Suprapubic skin (tissue), 4 donors: ENCODE data around the gene SEMA5B. TPM values are rescaled to one million over a fixed set of nuclear protein-coding genes. Genes with fewer than 3 reads are reported as not detected.

Experiments
- DNase-seq, 2 donors: peaks; one replicate each; pipeline ENCODE4 v3.0.0-alpha.2; 2019; ENCODE audit warnings: low spot score in 2 of 2
- H3K27ac ChIP-seq: fragments of 200-600 bp; sonication (generic); one replicate; pipeline ENCODE4 v1.5.1; 2019
- H3K27me3 ChIP-seq: fragments of 200-600 bp; sonication (generic); one replicate; pipeline ENCODE4 v1.5.1; 2019
- H3K36me3 ChIP-seq: fragments of 200-600 bp; sonication (generic); one replicate; pipeline ENCODE4 v1.5.1; 2019
- H3K4me1 ChIP-seq: fragments of 200-600 bp; sonication (generic); one replicate; pipeline ENCODE4 v1.5.1; 2019
- H3K4me3 ChIP-seq: fragments of 200-600 bp; sonication (generic); one replicate; pipeline ENCODE4 v1.5.1; 2019; ENCODE audit warnings: mild to moderate bottlenecking
- H3K9me3 ChIP-seq: fragments of 200-600 bp; sonication (generic); one replicate; pipeline ENCODE4 v1.5.1; 2019
- EP300 ChIP-seq: sonication (generic); formaldehyde crosslinking; IDR thresholded peaks from one replicate; pipeline ENCODE4 v1.6.1; 2017; ENCODE audit warnings: antibody characterized with exemption
- POLR2A ChIP-seq, 2 donors: fragments of 450-650 bp; IDR thresholded peaks; one replicate each; pipeline ENCODE4 v1.6.1; 2017; ENCODE audit warnings: antibody characterized with exemption in 2 of 2, mild to moderate bottlenecking in 2 of 2, moderate library complexity in 2 of 2
- POLR2AphosphoS5 ChIP-seq, 3 donors: sonication (generic); formaldehyde crosslinking; IDR thresholded peaks; one replicate each; pipeline ENCODE4 v1.6.1; 2017; ENCODE audit warnings: antibody characterized with exemption in 3 of 3
- WGBS: methylation state at CpG from one replicate; pipeline ENCODE4 v1.1.5; 2018; 5-methylcytosine and 5-hydroxymethylcytosine counted together
- total RNA-seq, 4 donors: library from RNA; depleted of rRNA; stranded (reverse); fragments of >200 nt; gene quantifications; one replicate each; pipeline ENCODE4 v1.1.0, GENCODE V29; 2016
- TF ChIP-seq, protein P1 (sequence below), 2 donors: fragments of 200-600 bp in 1 of 2; fragments of 450-650 bp in 1 of 2; sonication (generic) in 1 of 2; IDR thresholded peaks; one replicate each; pipeline ENCODE4 v1.5.1; 2016 to 2019; ENCODE audit warnings: antibody characterized with exemption in 2 of 2, mild to moderate bottlenecking in 1 of 2, moderate library complexity in 1 of 2

SEMA5B gene
- total RNA-seq, 4 donors from 2014 or later: 1.4 to 2.0 (median 1.8) TPM; not detected in 1

DNA sequence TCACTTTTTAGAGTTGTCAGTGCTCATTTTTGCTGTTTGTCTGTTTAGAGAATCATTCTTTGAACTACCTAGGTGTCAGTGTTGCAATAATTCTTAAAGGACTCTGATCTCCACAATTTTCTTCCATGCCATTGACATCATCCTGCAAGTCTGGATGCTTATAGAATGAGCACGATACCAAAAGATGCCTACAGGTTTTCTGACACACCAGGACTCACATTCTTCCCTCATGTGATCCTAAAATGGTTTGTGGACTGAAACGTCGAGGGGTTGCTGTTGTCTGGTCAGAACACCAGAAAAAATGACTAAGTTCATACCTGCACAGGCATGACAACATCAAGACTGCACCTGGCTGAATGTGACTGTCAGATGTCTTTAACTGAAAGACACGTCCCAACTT, 95.9 kb downstream of the SEMA5B start:
- no peak overlapping the region for H3K27ac ChIP-seq
- 54% methylated on average over 4 of the region's 4 CpGs for WGBS

DNA sequence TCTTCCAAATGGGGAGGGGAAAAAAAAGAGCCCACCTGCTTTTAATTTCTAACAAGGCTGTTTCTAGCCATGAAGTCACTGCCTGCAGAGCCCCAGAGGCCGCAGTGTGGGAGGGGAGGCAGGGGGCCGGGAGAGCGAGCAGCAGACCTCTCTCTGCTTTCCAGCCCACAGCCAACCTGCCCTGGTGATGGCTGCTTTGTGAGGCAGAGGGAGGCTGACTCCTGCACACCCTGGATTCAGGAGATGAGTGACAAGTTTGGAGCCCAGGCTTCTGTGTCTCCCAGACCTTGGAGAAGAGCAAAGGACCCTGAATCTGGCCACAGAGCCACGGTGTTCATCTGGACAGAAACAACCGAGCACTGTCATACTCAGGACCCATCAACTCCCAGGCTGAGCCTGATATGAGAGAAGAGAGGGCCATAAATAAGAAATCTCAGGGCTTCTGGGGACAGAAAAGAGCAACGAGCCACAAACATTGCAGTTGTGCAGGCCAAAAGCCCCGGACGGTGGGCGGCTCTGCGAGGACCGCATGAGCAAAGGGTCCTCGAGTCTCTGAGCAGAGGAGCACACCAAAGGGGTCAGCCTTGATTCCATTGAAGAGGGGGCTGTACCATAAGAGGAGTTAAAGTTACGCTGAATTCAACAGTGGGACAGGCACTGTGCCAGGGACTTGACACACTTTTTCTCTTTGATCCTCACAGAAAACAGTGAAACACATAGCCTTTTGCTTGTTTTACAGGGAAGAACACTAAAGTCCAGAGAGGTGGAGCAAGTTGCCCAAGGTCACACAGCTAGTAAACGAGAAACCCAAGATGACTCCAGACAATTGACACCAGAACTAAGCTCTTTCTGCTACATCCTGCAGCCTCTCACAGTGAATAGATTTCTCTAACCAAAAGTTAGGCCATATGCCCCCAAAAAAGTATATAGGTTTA, 97.2 kb downstream of the SEMA5B start:
- H3K4me1 ChIP-seq: peaks cover 8% of the 10 kb centered on the region
- no peak for DNase-seq
- TF ChIP-seq, protein P1, sequence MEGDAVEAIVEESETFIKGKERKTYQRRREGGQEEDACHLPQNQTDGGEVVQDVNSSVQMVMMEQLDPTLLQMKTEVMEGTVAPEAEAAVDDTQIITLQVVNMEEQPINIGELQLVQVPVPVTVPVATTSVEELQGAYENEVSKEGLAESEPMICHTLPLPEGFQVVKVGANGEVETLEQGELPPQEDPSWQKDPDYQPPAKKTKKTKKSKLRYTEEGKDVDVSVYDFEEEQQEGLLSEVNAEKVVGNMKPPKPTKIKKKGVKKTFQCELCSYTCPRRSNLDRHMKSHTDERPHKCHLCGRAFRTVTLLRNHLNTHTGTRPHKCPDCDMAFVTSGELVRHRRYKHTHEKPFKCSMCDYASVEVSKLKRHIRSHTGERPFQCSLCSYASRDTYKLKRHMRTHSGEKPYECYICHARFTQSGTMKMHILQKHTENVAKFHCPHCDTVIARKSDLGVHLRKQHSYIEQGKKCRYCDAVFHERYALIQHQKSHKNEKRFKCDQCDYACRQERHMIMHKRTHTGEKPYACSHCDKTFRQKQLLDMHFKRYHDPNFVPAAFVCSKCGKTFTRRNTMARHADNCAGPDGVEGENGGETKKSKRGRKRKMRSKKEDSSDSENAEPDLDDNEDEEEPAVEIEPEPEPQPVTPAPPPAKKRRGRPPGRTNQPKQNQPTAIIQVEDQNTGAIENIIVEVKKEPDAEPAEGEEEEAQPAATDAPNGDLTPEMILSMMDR (IDR thresholded peaks at IDR 0.05): no peak
- TF ChIP-seq EP300 (no peak), POLR2AphosphoS5 (IDR thresholded peaks at IDR 0.05) (no peak), POLR2A (IDR thresholded peaks at IDR 0.05) (no peak)

More for the DNA sequence above, 95.9 kb downstream of the SEMA5B start:
- Histone ChIP-seq H3K4me1 (peaks cover 20% of the 10 kb centered on the region), H3K36me3 (no peaks in the 10 kb centered on the region), H3K4me3 (no peak overlapping the region), H3K27me3 (no peaks in the 10 kb centered on the region), H3K9me3 (no peaks in the 10 kb centered on the region)
- TF ChIP-seq, protein P1 (IDR thresholded peaks at IDR 0.05): no peak
- TF ChIP-seq EP300 (no peak), POLR2A (IDR thresholded peaks at IDR 0.05) (no peak), POLR2AphosphoS5 (IDR thresholded peaks at IDR 0.05) (no peak)
- DNase-seq: no peak

GRCh38 chr3:122929188-122930062, 98.1 kb downstream of the SEMA5B start:
- Histone ChIP-seq H3K4me3 (no peak overlapping the region), H3K4me1 (peaks cover 8% of the 10 kb centered on the region), H3K27me3 (no peaks in the 10 kb centered on the region), H3K9me3 (no peaks in the 10 kb centered on the region), H3K36me3 (no peaks in the 10 kb centered on the region), H3K27ac (no peak overlapping the region)
- 57% methylated on average over 12 of the region's 12 CpGs for WGBS
- TF ChIP-seq, protein P1 (IDR thresholded peaks at IDR 0.05): no peak
- TF ChIP-seq POLR2AphosphoS5 (IDR thresholded peaks at IDR 0.05): no peak
- TF ChIP-seq POLR2A (IDR thresholded peaks at IDR 0.05): no peak
- no peak for TF ChIP-seq EP300
- DNase-seq: no peak

More for the DNA sequence above, 97.2 kb downstream of the SEMA5B start:
- Histone ChIP-seq H3K27me3 (no peaks in the 10 kb centered on the region), H3K4me3 (no peak overlapping the region), H3K9me3 (no peaks in the 10 kb centered on the region), H3K36me3 (no peaks in the 10 kb centered on the region), H3K27ac (no peak overlapping the region)
- 66% methylated on average over 14 of the region's 14 CpGs for WGBS

GRCh38 chr3:122928396-122929187, 99.0 kb downstream of the SEMA5B start:
- Histone ChIP-seq H3K9me3 (no peaks in the 10 kb centered on the region), H3K27me3 (peaks cover 3% of the 10 kb centered on the region), H3K36me3 (no peaks in the 10 kb centered on the region), H3K4me1 (peaks cover 8% of the 10 kb centered on the region), H3K4me3 (no peak overlapping the region), H3K27ac (no peak overlapping the region)
- TF ChIP-seq, protein P1 (IDR thresholded peaks at IDR 0.05): no peak
- TF ChIP-seq POLR2AphosphoS5 (IDR thresholded peaks at IDR 0.05) (no peak), POLR2A (IDR thresholded peaks at IDR 0.05) (no peak), EP300 (no peak)
- peak; percentile 34 to 72 for DNase-seq
- 89% methylated on average over 23 of the region's 24 CpGs for WGBS
